OCI-LY1 (cell line): ENCODE measurements around the gene ATP9B.
"Not testable (repeated sequence)": the region's sequence is repeated elsewhere in the genome, so short reads cannot be mapped to it uniquely, and the experiment has no call there.

Experiments used
- H2AFZ ChIP-seq: fragments of 200-600 bp; sonication (generic), shearing (Covaris generic); 2 replicates; pipeline ENCODE4 v1.6.0; 2014; ENCODE audit warnings: antibody characterized with exemption, mild to moderate bottlenecking, low read length
- H3F3A ChIP-seq: fragments of 200-600 bp; sonication (generic), shearing (Covaris generic); 2 replicates; pipeline ENCODE4 v1.6.0; 2014; ENCODE audit warnings: mild to moderate bottlenecking, antibody characterized with exemption, low read length, moderate library complexity; ENCODE audit not compliant: insufficient read depth
- H3K27ac ChIP-seq: fragments of 200-600 bp; sonication (generic); 2 replicates; pipeline ENCODE4 v1.5.1; 2014; ENCODE audit warnings: low read length, mixed run types, mild to moderate bottlenecking, low read depth; ENCODE audit not compliant: poor library complexity, severe bottlenecking
- H3K27me3 ChIP-seq: fragments of 200-600 bp; sonication (generic); 2 replicates; pipeline ENCODE4 v1.6.0; 2014; ENCODE audit warnings: antibody characterized with exemption, mild to moderate bottlenecking, low read length, moderate library complexity; ENCODE audit not compliant: insufficient read depth
- H3K36me3 ChIP-seq: fragments of 200-600 bp; sonication (generic); 2 replicates; pipeline ENCODE4 v1.6.1; 2014; ENCODE audit warnings: mild to moderate bottlenecking, antibody characterized with exemption, low read length, moderate library complexity, mixed read lengths; ENCODE audit not compliant: insufficient read depth
- H3K4me1 ChIP-seq: fragments of 200-600 bp; sonication (generic); 2 replicates; pipeline ENCODE4 v1.5.1; 2014; ENCODE audit warnings: mild to moderate bottlenecking, low read length, moderate library complexity; ENCODE audit not compliant: insufficient read depth, severe bottlenecking
- H3K4me2 ChIP-seq: fragments of 200-600 bp; sonication (generic), shearing (Covaris generic); 2 replicates; pipeline ENCODE4 v1.6.1; 2014; ENCODE audit warnings: low read length
- H3K4me3 ChIP-seq: fragments of 200-600 bp; sonication (generic); 2 replicates; pipeline ENCODE4 v1.5.1; 2014; ENCODE audit warnings: low read length, low read depth, mild to moderate bottlenecking, mixed read lengths; ENCODE audit not compliant: poor library complexity, severe bottlenecking
- H3K79me2 ChIP-seq: fragments of 200-600 bp; shearing (Covaris generic); 2 replicates; pipeline ENCODE4 v1.6.1; 2016; ENCODE audit warnings: mixed run types, low read length, mixed read lengths; ENCODE audit not compliant: insufficient read depth
- H3K9ac ChIP-seq: fragments of 200-600 bp; sonication (generic), shearing (Covaris generic); 2 replicates; pipeline ENCODE4 v1.6.1; 2014; ENCODE audit warnings: mild to moderate bottlenecking, low read length, mixed read lengths
- H3K9me2 ChIP-seq: fragments of 200-600 bp; sonication (generic), shearing (Covaris generic); 2 replicates; pipeline ENCODE4 v1.6.1; 2014; ENCODE audit warnings: low read depth, mild to moderate bottlenecking, low read length, mixed read lengths
- H3K9me3 ChIP-seq: fragments of 200-600 bp; shearing (Covaris generic); 2 replicates; pipeline ENCODE4 v1.6.1; 2014; ENCODE audit warnings: low read length, mixed read lengths
- H4K20me1 ChIP-seq: fragments of 200-600 bp; sonication (generic), shearing (Covaris generic); 2 replicates; pipeline ENCODE4 v1.6.0; 2016; ENCODE audit warnings: mild to moderate bottlenecking, low read length; ENCODE audit not compliant: insufficient read depth
- EZH2 ChIP-seq: fragments of 200-600 bp; sonication (generic), shearing (Covaris generic); IDR thresholded peaks from 2 replicates; pipeline ENCODE4 v1.8.0; 2017; ENCODE audit warnings: borderline replicate concordance, mixed run types, mild to moderate bottlenecking, antibody characterized with exemption, low read length, moderate library complexity, mixed read lengths
- TF ChIP-seq, protein P1 (sequence below): fragments of 200-600 bp; sonication (generic), shearing (Covaris generic); IDR thresholded peaks from 2 replicates; pipeline ENCODE4 v1.5.1; 2017; ENCODE audit warnings: mild to moderate bottlenecking, antibody characterized with exemption, low read length, moderate library complexity, mixed read lengths

Gene ATP9B

DNA sequence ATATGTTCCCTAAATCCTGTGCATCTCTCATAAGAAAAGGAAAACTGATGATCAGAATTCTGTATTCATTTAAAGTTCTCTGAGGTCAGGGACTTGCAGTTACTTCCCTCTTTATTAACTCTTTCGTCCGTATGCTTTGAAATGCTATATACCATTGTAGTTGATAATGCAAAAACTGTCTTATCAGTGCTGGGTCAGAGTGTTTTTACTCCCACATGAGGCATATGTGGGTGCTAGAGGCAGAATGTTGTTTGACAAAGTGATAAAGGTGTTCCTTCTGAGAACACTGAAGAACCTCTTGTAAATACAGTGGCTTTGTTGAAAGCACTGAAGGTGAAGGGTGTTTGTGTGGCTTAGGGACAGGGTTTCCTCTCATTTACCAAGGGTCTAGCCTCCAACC is 190.0 kb downstream of the ATP9B start:
- H3K4me2 ChIP-seq, result no peak overlapping the region
- H3F3A ChIP-seq, result no peaks in the 10 kb centered on the region
- H4K20me1 ChIP-seq, result no peaks in the 10 kb centered on the region
- H3K27ac ChIP-seq, result peak overlapping the region; percentile 7
- H3K4me3 ChIP-seq, result no peak overlapping the region
- H3K27me3 ChIP-seq, result no peaks in the 10 kb centered on the region
- H3K4me1 ChIP-seq, result peaks cover 27% of the 10 kb centered on the region
- H3K79me2 ChIP-seq, result no peaks in the 10 kb centered on the region
- TF ChIP-seq, protein P1, sequence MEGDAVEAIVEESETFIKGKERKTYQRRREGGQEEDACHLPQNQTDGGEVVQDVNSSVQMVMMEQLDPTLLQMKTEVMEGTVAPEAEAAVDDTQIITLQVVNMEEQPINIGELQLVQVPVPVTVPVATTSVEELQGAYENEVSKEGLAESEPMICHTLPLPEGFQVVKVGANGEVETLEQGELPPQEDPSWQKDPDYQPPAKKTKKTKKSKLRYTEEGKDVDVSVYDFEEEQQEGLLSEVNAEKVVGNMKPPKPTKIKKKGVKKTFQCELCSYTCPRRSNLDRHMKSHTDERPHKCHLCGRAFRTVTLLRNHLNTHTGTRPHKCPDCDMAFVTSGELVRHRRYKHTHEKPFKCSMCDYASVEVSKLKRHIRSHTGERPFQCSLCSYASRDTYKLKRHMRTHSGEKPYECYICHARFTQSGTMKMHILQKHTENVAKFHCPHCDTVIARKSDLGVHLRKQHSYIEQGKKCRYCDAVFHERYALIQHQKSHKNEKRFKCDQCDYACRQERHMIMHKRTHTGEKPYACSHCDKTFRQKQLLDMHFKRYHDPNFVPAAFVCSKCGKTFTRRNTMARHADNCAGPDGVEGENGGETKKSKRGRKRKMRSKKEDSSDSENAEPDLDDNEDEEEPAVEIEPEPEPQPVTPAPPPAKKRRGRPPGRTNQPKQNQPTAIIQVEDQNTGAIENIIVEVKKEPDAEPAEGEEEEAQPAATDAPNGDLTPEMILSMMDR, result no peak
- no peak for TF ChIP-seq EZH2
- no peaks in the 10 kb centered on the region for H3K9me2 ChIP-seq
- H3K36me3 ChIP-seq, result no peaks in the 10 kb centered on the region
- H2AFZ ChIP-seq, result no peak overlapping the region
- no peaks in the 10 kb centered on the region for H3K9me3 ChIP-seq
- no peak overlapping the region for H3K9ac ChIP-seq

DNA sequence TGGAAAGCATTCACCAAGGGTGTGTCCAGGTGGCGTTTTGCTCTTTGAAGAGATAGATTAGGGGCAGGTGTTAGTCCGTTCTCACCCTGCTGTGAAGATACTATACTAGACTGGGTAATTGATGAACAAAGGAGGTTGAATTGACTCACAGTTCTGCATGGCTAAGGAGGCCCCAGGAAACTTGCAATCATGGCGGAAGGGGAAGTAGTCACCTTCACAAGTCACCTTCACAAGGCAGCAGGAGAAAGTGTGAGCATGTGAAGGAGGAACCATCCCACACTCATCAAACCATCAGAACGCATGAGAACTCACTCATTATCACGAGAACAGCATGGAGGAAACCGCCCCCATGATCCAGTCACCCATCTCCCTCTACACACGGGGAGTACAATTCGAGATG is 190.8 kb downstream of the ATP9B start:
- Histone ChIP-seq H3K27me3 (no peaks in the 10 kb centered on the region), H3F3A (no peaks in the 10 kb centered on the region), H2AFZ (no peak overlapping the region), H3K4me1 (peaks cover 27% of the 10 kb centered on the region), H3K36me3 (no peaks in the 10 kb centered on the region; the same call in 1 of the 2 replicates), H3K4me2 (no peak overlapping the region), H3K4me3 (no peak overlapping the region), H3K9me2 (no peaks in the 10 kb centered on the region), H3K27ac (no peak overlapping the region), H3K9me3 (no peaks in the 10 kb centered on the region), H4K20me1 (no peaks in the 10 kb centered on the region), H3K79me2 (no peaks in the 10 kb centered on the region), H3K9ac (no peak overlapping the region)
- TF ChIP-seq EZH2, result no peak
- TF ChIP-seq, protein P1, result no peak

DNA sequence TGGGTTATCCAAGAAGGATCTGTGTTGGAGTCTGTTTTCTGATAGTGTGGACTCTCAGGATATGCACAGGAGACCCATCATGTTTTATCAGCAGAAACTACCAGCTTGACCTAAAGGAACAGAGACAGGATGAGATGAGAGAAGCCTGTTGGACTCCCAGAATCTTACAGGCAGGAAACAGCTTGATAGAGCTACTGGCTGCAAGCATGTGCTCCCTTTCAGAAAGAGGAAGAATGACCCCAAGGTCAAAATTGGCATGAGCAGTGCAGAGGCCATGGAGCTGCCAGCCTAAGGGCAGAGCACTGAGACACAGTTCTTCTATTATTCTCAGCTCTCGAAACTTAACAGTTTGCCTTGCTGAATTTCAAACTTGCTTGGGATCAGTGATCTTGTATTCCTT is 191.3 kb downstream of the ATP9B start:
- Histone ChIP-seq H3F3A (no peaks in the 10 kb centered on the region), H3K4me2 (no peak overlapping the region), H2AFZ (no peak overlapping the region), H3K27me3 (no peaks in the 10 kb centered on the region), H3K9me2 (no peaks in the 10 kb centered on the region), H3K9ac (no peak overlapping the region), H3K4me1 (peaks cover 27% of the 10 kb centered on the region), H3K9me3 (no peaks in the 10 kb centered on the region), H3K36me3 (no peaks in the 10 kb centered on the region; the same call in 1 of the 2 replicates), H3K79me2 (no peaks in the 10 kb centered on the region), H4K20me1 (no peaks in the 10 kb centered on the region), H3K27ac (no peak overlapping the region), H3K4me3 (no peak overlapping the region)
- TF ChIP-seq EZH2, result no peak
- TF ChIP-seq, protein P1, result no peak

DNA sequence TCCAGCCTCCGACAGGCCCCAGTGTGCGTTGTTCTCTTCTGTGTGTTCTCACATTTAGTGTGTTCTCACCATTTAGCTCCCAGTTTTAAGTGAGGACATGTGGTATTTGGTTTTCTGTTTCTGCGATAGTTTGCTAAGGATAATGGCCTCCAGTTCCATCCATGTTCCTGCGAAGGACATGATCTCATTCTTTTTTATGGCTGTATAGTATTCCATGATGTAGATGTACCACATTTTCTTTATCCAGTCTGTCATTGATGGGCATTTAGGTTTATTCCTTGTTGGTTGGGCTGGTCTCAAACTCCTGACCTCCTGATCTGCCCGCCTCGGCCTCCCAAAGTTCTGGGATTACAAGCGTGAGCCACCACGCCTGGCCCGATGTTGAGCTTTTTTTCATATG is 195.9 kb downstream of the ATP9B start:
- not testable (repeated sequence) for H3K79me2 ChIP-seq, H3K27me3 ChIP-seq, H3K4me3 ChIP-seq, H3K27ac ChIP-seq, H4K20me1 ChIP-seq, H3K4me2 ChIP-seq, H2AFZ ChIP-seq, H3K9ac ChIP-seq, H3K9me3 ChIP-seq, H3K4me1 ChIP-seq, H3K36me3 ChIP-seq, H3F3A ChIP-seq, H3K9me2 ChIP-seq

DNA sequence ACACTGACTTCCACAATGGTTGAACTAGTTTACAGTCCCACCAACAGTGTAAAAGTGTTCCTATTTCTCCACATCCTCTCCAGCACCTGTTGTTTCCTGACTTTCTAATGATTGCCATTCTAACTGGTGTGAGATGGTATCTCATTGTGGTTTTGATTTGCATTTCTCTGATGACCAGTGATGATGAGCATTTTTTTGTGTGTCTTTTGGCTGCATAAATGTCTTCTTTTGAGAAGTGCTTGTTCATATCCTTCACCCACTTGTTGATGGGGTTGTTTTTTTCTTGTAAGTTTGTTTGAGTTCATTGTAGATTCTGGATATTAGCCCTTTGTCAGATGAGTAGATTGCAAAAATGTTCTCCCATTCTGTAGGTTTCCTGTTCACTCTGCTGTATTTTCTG is 202.6 kb downstream of the ATP9B start:
- H3K4me3 ChIP-seq, H3K27me3 ChIP-seq, H3K9me3 ChIP-seq, H3K9ac ChIP-seq, H3K9me2 ChIP-seq, H3K27ac ChIP-seq, H3K79me2 ChIP-seq, H2AFZ ChIP-seq, H3K4me2 ChIP-seq, H3F3A ChIP-seq, H4K20me1 ChIP-seq: not testable (repeated sequence)
- Histone ChIP-seq H3K36me3 (0 out of 2 replicates have a peak, but pooled peaks cover 11% of the 10 kb centered on the region), H3K4me1 (peaks cover 17% of the 10 kb centered on the region)
